NCI-H1436 treated with DMSO at 0.1 percent for 48 hours (cell line): ENCODE measurements around the gene THY1.

Experiments used
- DNase-seq: peaks from one replicate; lab custom pipeline; 2025; lab: John Stamatoyannopoulos, UW

The THY1 gene

DNA sequence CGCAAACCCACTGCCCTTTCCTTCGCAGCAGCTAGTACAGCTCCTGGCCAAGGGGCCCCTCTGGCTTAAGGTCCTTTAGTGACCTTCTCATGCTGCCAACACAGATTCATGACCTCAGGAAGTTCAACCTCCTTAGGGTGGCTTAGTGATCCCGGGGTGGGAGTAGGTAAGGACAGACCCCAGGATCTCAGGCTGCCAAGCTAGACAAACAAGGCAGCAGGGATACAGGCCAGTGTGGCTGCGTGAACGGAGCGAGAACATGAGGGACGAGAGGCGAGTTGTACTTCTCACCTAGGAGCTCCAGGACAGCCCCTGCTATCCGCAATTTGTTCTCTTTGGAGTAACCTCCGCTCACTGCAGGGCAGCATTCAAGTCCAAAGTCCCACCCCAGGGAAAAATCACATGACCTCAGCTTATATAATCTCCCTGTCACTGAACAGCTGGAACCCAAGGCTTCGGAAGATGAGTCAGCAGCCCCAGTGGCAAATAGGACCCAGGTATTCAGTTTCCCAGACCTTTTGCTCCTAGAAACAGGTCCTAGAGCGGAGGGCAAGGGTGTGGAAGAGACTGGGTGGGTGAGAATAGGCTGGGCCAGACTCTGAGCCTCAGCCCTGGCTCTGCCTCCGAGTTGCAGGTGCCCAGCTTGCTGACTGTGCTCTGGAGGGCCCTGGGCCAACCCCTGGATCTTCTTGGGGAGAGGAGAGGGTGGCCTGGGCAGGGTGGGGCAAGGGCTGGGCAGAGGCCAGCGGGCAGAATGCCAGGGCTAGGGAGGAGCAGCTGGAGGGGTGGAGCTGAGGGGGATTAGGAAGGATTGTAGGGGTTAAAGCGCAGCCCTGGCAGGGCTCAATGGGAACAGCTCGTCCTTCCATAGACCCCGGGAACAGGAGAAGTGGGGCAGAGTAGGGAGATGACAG is 54.6 kb downstream of the THY1 start:
- DNase-seq: no peak

DNA sequence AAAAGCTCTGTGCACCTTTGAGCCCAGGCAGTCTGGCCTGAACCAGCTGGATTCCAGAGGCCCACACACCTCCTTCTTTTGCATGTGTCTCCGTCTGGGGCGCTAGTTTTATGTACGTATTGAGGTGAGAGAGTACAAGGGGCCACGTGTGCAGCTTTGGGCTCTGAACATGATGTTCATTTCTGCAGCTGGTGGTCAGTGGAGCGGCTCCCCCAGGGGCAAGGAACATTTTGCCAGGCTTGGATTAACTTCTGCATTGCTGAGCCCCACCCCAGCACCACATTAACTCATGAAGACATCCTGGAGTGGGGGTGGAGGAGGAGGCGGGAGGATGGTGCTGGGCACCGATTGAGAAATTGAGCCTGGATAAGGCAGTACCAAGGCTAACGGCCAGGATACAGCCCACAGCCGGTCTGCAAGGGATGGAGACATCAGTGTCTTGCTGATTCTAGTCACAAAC is 55.3 kb downstream of the THY1 start:
- DNase-seq: no peak
